ENCODE measurements around the gene SFXN5.

The SFXN5 gene

GRCh38 chr2:72972352-72973136 is 99.0 kb downstream of the SFXN5 start:
- no peak for DNase-seq

DNA sequence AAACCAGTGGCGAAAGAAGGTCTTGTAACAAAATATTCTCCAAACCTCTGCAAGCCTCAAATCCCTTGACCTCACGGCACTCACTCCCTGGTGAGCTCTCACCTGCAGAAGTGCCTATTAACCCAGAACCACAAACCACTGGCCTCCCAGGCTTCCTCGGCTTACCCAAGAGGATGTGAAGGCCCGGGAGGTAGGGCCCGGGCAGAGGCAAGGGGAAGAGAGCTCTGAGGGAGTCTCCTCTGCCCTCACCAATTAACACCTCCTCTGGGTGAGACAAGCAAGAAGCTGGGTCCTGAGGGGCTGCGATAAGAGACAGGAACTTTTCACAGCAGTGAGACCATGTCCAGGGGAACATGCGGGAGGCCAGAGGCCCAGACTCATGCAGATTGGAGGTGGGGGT is 100.5 kb downstream of the SFXN5 start:
- DNase-seq: no peak

GRCh38 chr2:72969706-72970105 is 101.8 kb downstream of the SFXN5 start:
- no peak for DNase-seq

- no peak for DNase-seq
Measured at GRCh38 chr2:72968286-72968685, 103.2 kb downstream of the SFXN5 start.

DNA sequence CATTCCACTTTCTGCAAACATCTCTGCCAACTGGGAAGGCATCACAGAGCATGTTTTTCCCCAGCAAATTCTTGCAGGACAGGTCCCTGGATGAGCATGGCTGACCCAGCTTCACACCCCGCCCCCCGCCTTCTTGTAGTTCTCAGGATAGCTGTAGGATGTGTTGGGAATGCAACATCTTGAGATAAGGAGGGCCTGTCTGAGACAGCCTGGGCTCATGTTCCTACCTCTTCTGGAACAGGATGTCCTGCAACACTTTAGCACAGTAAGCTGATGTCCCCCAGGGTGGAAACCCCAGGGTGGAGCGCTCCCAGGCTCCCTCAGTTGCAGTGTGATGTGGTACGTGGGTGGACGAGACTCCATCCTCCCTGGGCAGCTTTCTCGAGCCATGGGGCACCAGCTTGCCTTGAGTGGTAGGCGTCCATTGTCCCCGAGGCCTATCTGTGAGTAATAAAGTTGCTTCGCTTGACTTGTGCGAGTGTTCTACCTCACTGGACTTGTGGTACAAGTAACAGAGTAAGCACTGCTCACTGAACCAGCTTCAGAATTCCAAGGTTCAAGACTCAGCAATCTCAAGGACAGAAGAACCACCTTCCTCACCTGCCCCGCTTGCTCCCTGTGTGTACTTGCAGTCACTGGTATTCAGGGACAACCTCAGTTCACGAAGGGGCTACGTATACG is 105.6 kb downstream of the SFXN5 start:
- no peak for DNase-seq

- DNase-seq: no peak
Measured at GRCh38 chr2:72965016-72965415, 106.5 kb downstream of the SFXN5 start.

DNA sequence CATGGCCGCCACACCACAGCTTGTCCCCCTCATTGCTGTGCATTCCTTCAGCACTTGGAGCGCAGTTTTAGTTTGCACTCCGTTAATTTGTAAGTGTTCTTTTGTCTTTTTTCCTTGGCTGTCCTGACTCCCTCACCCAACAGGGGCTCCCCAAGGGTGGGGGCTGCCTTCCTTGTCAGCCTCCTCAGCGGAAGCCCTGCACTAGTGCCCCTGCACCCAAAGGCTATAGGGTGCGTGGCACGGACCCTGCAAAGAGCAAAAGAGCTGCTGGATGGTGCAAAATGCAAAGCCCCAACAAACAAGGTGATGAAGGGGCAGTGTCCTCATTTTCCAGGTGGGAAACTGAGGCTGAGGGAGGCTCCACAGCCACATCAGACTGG is 107.4 kb downstream of the SFXN5 start:
- no peak for DNase-seq

GRCh38 chr2:72963423-72964145 is 107.9 kb downstream of the SFXN5 start:
- no peak for DNase-seq

DNA sequence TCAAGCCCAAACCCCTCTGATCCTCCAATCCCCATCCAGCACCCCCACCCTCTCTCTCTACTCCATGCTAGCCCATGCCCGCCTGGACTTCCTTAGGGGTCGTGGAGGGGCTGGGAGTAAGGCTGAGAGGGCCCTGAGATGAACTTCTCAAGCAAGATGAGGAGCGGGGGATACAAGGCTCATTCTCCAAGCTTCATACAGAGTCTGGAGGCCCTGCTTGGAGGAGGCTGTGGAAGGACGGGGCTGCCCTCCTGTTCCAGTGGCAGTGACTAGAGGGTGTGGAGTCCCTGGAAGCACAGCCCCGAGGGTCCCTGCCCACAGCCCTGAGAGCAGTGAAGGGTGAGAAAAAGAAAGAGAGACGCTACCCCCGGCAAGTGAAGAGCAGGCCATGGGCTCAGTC is 108.6 kb downstream of the SFXN5 start:
- DNase-seq: no peak

- no peak for DNase-seq
Measured at GRCh38 chr2:72961853-72962468, 109.6 kb downstream of the SFXN5 start.

DNA sequence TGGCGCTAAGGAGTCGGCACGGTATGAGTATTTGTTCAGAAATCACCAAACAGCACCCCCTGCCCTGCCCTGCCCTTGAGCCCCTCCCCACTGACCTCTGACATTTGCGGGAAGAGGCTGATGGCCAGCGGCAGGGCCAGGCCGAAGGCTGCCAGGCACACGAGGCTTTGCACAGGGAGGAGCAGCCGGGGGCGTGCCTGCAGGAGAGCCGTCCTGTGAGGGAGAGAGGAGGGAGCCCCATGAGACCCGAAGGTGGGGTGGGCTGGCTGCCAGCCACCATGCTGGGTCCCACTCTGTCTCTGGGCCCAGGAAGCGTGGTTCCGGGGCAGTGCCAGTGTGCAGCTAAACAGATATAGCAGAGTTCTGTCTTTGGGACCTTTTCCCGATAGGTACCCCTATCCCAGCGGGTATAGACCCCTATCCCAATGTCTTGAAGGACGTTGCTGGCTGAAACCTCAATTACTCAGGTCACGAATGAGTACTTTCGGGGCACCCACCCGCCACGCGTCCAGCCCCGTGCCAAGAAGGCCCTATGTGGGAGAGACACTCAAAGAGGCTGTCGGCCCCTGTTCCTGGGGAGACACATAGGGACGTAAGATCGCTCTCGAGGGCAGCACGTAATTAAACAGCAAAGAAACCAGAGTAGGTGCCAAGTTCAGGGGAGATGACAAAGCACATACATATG is 110.3 kb downstream of the SFXN5 start:
- DNase-seq: no peak

GRCh38 chr2:72959995-72960981 is 111.2 kb downstream of the SFXN5 start:
- no peak for DNase-seq

GRCh38 chr2:72959554-72959953 is 112.0 kb downstream of the SFXN5 start:
- DNase-seq: no peak

DNA sequence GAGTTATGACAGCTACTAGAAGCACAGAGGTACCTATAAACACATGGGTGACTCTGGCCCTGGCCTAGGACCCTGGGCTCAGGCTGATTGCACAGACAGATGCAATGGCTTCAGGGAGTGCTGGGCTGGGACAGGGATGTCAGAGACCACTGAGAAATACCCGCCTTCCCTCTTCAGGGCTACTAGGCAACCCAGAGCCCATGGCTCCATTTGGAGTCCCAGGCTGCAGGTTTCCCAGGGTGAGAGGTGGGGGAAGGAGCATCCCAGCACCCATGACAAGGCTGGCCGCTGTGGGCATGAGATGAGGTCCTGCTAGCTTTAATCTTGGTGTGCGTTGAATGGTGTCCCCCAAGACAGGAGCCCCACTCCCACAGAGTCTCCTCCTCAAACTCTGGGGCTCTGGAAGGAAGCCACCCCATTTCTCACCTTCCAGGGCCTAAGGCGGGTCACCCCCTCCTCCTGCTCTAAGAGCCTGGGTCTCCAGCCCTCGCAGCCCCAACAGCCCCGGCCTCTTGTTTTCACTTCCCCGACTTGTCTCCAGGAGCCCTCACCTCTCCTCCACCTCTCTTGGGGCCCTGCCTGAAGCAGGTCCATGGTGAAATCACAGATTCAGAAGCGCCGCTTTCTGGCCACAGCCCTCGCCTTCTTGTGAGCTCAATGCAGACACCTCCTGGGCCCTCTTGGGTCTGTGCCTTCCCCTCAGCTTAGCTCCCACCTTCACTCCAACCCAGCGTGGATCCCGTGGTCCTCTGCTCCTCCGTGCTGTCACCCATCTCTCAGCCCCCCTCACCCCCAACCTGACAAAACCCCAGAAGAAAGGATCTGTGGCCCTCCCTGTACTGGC is 112.7 kb downstream of the SFXN5 start:
- no peak for DNase-seq

DNA sequence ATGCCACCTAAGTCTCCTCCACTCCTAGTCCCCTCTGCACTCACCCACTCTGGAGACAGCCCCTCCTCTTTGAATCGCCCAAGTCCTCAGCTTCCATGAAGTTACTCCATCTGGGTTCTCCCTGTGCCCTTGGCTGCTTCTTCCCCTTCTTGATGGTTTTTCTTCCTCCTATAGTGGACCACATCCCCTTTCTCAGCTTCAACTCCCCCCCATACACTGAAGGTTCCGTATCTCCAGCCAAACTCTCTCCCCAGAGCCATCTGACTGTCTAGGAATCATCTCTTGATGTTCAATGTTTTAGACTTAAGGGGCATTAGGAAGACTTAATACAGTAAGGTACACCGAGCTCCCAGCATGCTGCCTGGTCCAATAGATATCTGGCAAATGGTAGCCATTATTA is 114.6 kb downstream of the SFXN5 start:
- no peak for DNase-seq

GRCh38 chr2:72956050-72956395 is 115.5 kb downstream of the SFXN5 start:
- DNase-seq: no peak

DNA sequence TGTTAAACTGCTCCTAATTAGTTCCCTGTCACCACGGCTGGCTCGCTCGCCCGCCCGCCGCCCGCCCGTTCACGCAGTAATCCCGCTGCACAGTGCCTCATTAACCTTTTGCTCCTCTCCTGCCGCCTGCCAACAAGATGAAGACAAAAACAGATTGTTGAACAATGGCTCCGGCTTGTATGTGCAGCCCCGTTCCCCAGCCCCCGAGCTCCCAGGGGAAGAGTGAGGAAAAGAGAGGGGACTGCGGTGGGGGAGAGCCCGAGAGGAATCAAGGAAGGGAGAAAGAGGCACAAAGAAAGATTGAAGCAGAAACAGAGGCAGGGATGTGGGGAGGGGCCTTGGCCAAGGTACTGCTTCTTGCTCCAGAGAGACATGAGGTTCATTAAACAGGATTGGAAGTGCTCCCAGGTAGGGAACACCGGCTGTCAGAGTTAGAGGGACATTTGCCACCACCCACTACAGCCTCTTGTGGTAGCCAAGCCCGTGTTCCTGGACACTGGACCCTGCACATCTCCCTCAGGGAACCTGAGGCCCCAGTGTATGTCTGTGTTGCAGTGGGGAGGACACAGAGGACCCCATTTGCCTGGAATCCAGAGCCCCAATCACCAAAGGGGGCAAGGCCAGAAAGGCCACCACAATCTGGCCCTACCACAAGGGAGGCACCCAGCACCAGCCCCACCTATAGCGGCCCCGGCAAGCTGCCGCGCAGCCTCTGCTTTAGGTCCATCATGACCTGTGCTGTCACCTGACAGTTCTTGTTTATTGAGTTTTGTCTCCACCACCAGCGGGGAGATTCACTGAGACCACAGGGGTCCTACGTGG is 116.1 kb downstream of the SFXN5 start:
- no peak for DNase-seq

DNA sequence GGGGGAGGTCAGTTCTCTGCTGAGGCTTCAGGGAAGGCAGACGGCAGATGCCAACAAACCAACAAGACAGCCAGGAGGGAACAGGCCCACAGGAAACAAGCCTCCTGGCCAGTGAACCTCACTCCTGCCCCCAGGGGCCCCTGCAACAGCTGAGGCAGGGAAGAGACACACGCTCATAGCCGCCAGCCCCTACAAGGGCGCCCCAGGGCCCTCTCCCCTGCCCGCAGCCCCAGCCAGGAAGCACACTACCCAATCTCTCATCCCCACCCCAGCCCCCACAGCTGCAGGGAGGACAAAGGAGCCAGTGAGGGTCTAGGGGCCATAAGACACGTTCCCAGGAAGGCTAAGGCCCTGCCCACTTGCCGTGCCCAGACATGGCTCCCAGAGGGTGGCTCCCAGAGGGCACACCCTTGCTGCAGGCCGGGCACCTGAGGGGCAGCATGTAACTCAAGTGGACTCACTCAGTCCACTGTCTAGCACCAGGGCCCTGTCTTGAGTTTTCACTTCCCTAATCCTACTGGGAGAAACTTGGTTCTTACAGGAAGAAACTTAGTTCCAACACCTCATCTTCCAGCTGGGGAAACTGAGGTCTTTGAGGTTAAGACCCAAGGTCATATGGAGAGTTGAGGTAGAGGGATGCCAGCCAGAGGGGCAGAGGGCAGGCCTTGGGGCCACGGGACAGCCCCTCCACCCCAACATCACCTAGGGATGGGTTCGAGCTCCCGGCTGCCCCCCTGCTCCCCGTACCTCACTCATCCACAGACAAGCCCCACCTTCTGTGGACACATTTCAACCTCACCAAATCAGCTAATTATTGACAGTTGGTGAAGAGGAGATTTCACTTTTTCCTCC is 116.9 kb downstream of the SFXN5 start:
- no peak for DNase-seq

- no peak for DNase-seq
Measured at GRCh38 chr2:72953976-72954375, 117.5 kb downstream of the SFXN5 start.
